Naive B cell (primary cell): Measurements from ENCODE around the gene RPS29. TPM values are rescaled to one million over a fixed set of nuclear protein-coding genes. Genes with fewer than 3 reads are reported as not detected.

Experiments
- ATAC-seq, 2 donors: fragments of 150-1000 bp; cut with Tn5 transposase; 2 replicates each; pipeline ENCODE4 v1.10.0; 2021; ENCODE audit warnings: low read depth in 2 of 2, mild to moderate bottlenecking in 2 of 2, moderate library complexity in 2 of 2
- DNase-seq: peaks from one replicate; pipeline ENCODE4 v3.0.0; 2022
- H3K27ac Mint-ChIP-seq, 6 donors: one replicate each; pipeline ENCODE4 v1.8.0; 2020 to 2022; ENCODE audit warnings: mild to moderate bottlenecking in 6 of 6, mixed read lengths in 6 of 6, moderate library complexity in 5 of 6, inconsistent platforms in 2 of 6
- H3K27me3 Mint-ChIP-seq, 3 donors: one replicate each; pipeline ENCODE4 v1.8.0; 2021 to 2022; ENCODE audit warnings: mixed read lengths in 3 of 3, mild to moderate bottlenecking in 1 of 3
- H3K36me3 Mint-ChIP-seq, 2 donors: one replicate each; pipeline ENCODE4 v1.8.0; 2020 to 2022; ENCODE audit warnings: mixed read lengths in 2 of 2, inconsistent platforms in 1 of 2, mild to moderate bottlenecking in 1 of 2
- H3K4me1 Mint-ChIP-seq, 3 donors: one replicate each; pipeline ENCODE4 v1.8.0; 2020 to 2022; ENCODE audit warnings: mixed read lengths in 3 of 3, inconsistent platforms in 1 of 3, mild to moderate bottlenecking in 1 of 3, moderate library complexity in 1 of 3
- H3K4me3 Mint-ChIP-seq, 8 donors: one replicate each; pipeline ENCODE4 v1.8.0; 2020 to 2022; ENCODE audit warnings: mild to moderate bottlenecking in 8 of 8, mixed read lengths in 8 of 8, moderate library complexity in 8 of 8, inconsistent platforms in 2 of 8
- H3K9me3 Mint-ChIP-seq, 7 donors: one replicate each; pipeline ENCODE4 v1.8.0; 2020 to 2022; ENCODE audit warnings: mixed read lengths in 7 of 7, mild to moderate bottlenecking in 5 of 7, inconsistent platforms in 2 of 7, moderate library complexity in 1 of 7
- polyA plus RNA-seq, 6 donors: library from polyadenylated mRNA; unstranded; fragments of 300-500 nt; fragmentation: Illumina TruSeq; gene quantifications; one replicate each; pipeline ENCODE4 v1.2.3, GENCODE V29; 2021; ENCODE audit warnings: low read depth in 6 of 6

Gene RPS29
- 1,000 to 10,000 TPM; 5,522 to 9,273 (median 8,580) TPM for polyA plus RNA-seq

GRCh38 chr14:49585803-49586672 lies at the start of gene RPS29:
Gene RPS29 (minus strand): TSS chr14:49586380. CDS start chr14:49586346, 34 bp downstream.
- ATAC-seq, result peak; percentile 90
- no peaks in the 10 kb centered on the region for H3K27me3 Mint-ChIP-seq
- DNase-seq, result peak; percentile 98
- peaks cover 31 to 55% (median 46%) of the 10 kb centered on the region in 3 donors for H3K4me1 Mint-ChIP-seq
- H3K9me3 Mint-ChIP-seq, result peaks cover 0 to 2% (median 0%) of the 10 kb centered on the region in 7 donors
- peak within 1 kb of the TSS; percentile 90 to 99 (median 98) for H3K4me3 Mint-ChIP-seq
- H3K36me3 Mint-ChIP-seq, result peaks cover 0 to 19% of the 10 kb centered on the region in 2 donors
- H3K27ac Mint-ChIP-seq, result peak within 1 kb of the TSS; percentile 96 to 99 (median 99)

GRCh38 chr14:49634547-49635334 lies 48.6 kb upstream of the RPS29 start, which contains the start of gene DNAAF2:
Gene DNAAF2 (minus strand): TSS chr14:49635244. CDS start chr14:49635149, 95 bp downstream.
- ATAC-seq, result peak; percentile 59 to 61
- peak within 1 kb of the TSS; percentile 97 to 100 (median 99) for H3K27ac Mint-ChIP-seq
- peak within 1 kb of the TSS; percentile 80 to 99 (median 95) for H3K4me3 Mint-ChIP-seq
- no peaks in the 10 kb centered on the region for H3K9me3 Mint-ChIP-seq
- H3K36me3 Mint-ChIP-seq, result peaks cover 16 to 18% of the 10 kb centered on the region in 2 donors
- peak; percentile 81 for DNase-seq
- H3K27me3 Mint-ChIP-seq, result no peaks in the 10 kb centered on the region
- H3K4me1 Mint-ChIP-seq, result peaks cover 28 to 73% (median 53%) of the 10 kb centered on the region in 3 donors

- Mint-ChIP-seq H3K4me3 (peak overlapping the region; percentile 80 to 97 (median 94)), H3K36me3 (peaks cover 13 to 15% of the 10 kb centered on the region in 2 donors), H3K27ac (peak overlapping the region; percentile 90 to 99 (median 96)), H3K27me3 (no peaks in the 10 kb centered on the region), H3K9me3 (no peaks in the 10 kb centered on the region), H3K4me1 (peaks cover 27 to 69% (median 48%) of the 10 kb centered on the region in 3 donors)
- DNase-seq (peak; percentile 96), ATAC-seq (peak; percentile 69 to 73)
Measured at GRCh38 chr14:49633640-49634546, 47.7 kb upstream of the RPS29 start.

GRCh38 chr14:49623941-49624839 lies 38.0 kb upstream of the RPS29 start:
- Mint-ChIP-seq H3K4me1 (peaks cover 20 to 47% (median 26%) of the 10 kb centered on the region in 3 donors), H3K27ac (peak overlapping the region in 5 of 6 donors; percentile 15 to 89 (median 39)), H3K9me3 (no peaks in the 10 kb centered on the region), H3K36me3 (no peaks in the 10 kb centered on the region), H3K4me3 (peak overlapping the region in 3 of 8 donors; percentile 44 to 66 (median 57)), H3K27me3 (no peaks in the 10 kb centered on the region)
- ATAC-seq (no peak), DNase-seq (no peak)

- Mint-ChIP-seq H3K36me3 (peaks cover 1 to 7% of the 10 kb centered on the region in 2 donors), H3K27ac (peak overlapping the region in 2 of 6 donors; percentile 39 to 89)
Measured at GRCh38 chr14:49623387-49623786, 37.2 kb upstream of the RPS29 start.

GRCh38 chr14:49622022-49622607 lies 35.9 kb upstream of the RPS29 start:
- Mint-ChIP-seq H3K9me3 (no peaks in the 10 kb centered on the region), H3K36me3 (peaks cover 5 to 12% of the 10 kb centered on the region in 2 donors), H3K4me3 (peak overlapping the region; percentile 96 to 99 (median 98)), H3K27ac (peak overlapping the region in 4 of 6 donors; percentile 63 to 97 (median 90)), H3K4me1 (peaks cover 31 to 52% (median 41%) of the 10 kb centered on the region in 3 donors), H3K27me3 (no peaks in the 10 kb centered on the region)
- ATAC-seq, result no peak
- no peak for DNase-seq

More at GRCh38 chr14:49623387-49623786, 37.2 kb upstream of the RPS29 start:
- Mint-ChIP-seq H3K27me3 (no peaks in the 10 kb centered on the region), H3K9me3 (no peaks in the 10 kb centered on the region), H3K4me3 (peak overlapping the region in 2 of 8 donors; percentile 57 to 66), H3K4me1 (peaks cover 28 to 49% (median 33%) of the 10 kb centered on the region in 3 donors)
- no peak for DNase-seq
- ATAC-seq, result no peak

GRCh38 chr14:49621114-49621881 lies 35.1 kb upstream of the RPS29 start:
- peak overlapping the region; percentile 96 to 99 (median 98) for H3K4me3 Mint-ChIP-seq
- peak; percentile 29 to 33 for ATAC-seq
- no peaks in the 10 kb centered on the region for H3K9me3 Mint-ChIP-seq
- no peaks in the 10 kb centered on the region for H3K27me3 Mint-ChIP-seq
- DNase-seq, result no peak
- H3K4me1 Mint-ChIP-seq, result peaks cover 31 to 52% (median 39%) of the 10 kb centered on the region in 3 donors
- H3K36me3 Mint-ChIP-seq, result peaks cover 5 to 12% of the 10 kb centered on the region in 2 donors
- H3K27ac Mint-ChIP-seq, result peak overlapping the region; percentile 63 to 99 (median 98)

- peaks cover 31 to 52% (median 39%) of the 10 kb centered on the region in 3 donors for H3K4me1 Mint-ChIP-seq
- H3K36me3 Mint-ChIP-seq, result peaks cover 5 to 12% of the 10 kb centered on the region in 2 donors
- DNase-seq (peak; percentile 97), ATAC-seq (peak; percentile 84 to 87)
- no peaks in the 10 kb centered on the region for H3K9me3 Mint-ChIP-seq
- no peaks in the 10 kb centered on the region for H3K27me3 Mint-ChIP-seq
- peak within 1 kb of the TSS; percentile 96 to 99 (median 98) for H3K4me3 Mint-ChIP-seq
- H3K27ac Mint-ChIP-seq, result peak within 1 kb of the TSS; percentile 97 to 99 (median 99)
Measured at GRCh38 chr14:49620182-49621113, 34.3 kb upstream of the RPS29 start, which contains the start of the genes MGAT2 and RPL36AL. Gene MGAT2 (plus strand): TSS chr14:49620799. CDS start chr14:49621269, 470 bp downstream. Gene RPL36AL (minus strand): TSS chr14:49620626. CDS start chr14:49619104, 1,522 bp downstream.

GRCh38 chr14:49619730-49620129 lies 33.5 kb upstream of the RPS29 start:
- ATAC-seq, result no peak

More at GRCh38 chr14:49619730-49620129, 33.5 kb upstream of the RPS29 start:
- peak overlapping the region; percentile 96 to 99 (median 98) for H3K4me3 Mint-ChIP-seq
- no peak for DNase-seq
- no peaks in the 10 kb centered on the region for H3K27me3 Mint-ChIP-seq
- peaks cover 5 to 12% of the 10 kb centered on the region in 2 donors for H3K36me3 Mint-ChIP-seq
- H3K4me1 Mint-ChIP-seq, result peaks cover 31 to 48% (median 39%) of the 10 kb centered on the region in 3 donors
- peak overlapping the region; percentile 97 to 99 (median 99) for H3K27ac Mint-ChIP-seq
- no peaks in the 10 kb centered on the region for H3K9me3 Mint-ChIP-seq
